Measurements from ENCODE around the gene RPL26. TPM values are rescaled to one million over a fixed set of nuclear protein-coding genes. Genes with fewer than 3 reads are reported as not detected.

The RPL26 gene
- 2,801 and 6,665 TPM in 2 replicates for total RNA-seq (ENCODE audit: low replicate concordance)

GRCh38 chr17:8383143-8383822 is at the start of gene RPL26:
TSS of gene RPL26 (minus strand) at chr17:8383193. CDS start at chr17:8382310, 883 bp downstream.
- TF ChIP-seq CTCF (IDR thresholded peaks at IDR 0.05; ENCODE audit: insufficient read depth, low read length): peak; percentile 92
- DNase-seq (ENCODE audit: low read depth): peak; percentile 99
- H3K4me3 ChIP-seq (ENCODE audit: low read depth, low read length): peak within 1 kb of the TSS; percentile 79

- no peak overlapping the region for H3K4me3 ChIP-seq (ENCODE audit: low read depth, low read length)
- peak; percentile 15 for TF ChIP-seq CTCF (IDR thresholded peaks at IDR 0.05; ENCODE audit: insufficient read depth, low read length)
- DNase-seq (ENCODE audit: low read depth): peak; percentile 97
Observed at GRCh38 chr17:8430966-8431365, 48.0 kb upstream of the RPL26 start.

DNA sequence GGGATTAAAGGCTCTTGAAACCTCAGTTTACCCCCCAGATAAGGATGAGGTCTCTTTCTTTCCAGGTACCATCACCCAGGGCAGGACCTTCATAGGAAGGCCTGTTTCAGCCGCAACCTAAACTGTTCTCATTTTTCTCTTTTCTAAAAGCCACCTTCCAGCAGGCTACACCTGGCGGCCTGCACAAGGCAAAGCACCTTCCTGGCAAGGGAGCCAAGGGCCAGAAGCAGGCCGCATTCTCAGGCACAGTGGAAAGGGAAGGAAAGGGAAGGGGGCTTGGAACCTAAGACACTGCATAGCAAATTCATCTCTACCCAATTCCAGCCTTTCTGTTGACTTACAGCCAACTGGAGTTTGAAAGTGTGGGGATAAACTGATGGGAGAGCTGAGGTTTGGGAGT is 43.8 kb upstream of the RPL26 start:
- no peak for TF ChIP-seq CTCF (IDR thresholded peaks at IDR 0.05; ENCODE audit: insufficient read depth, low read length)
- H3K4me3 ChIP-seq (ENCODE audit: low read depth, low read length): no peak overlapping the region
- no peak for DNase-seq (ENCODE audit: low read depth)

GRCh38 chr17:8426094-8426720 is 43.2 kb upstream of the RPL26 start:
- no peak for TF ChIP-seq CTCF (IDR thresholded peaks at IDR 0.05; ENCODE audit: insufficient read depth, low read length)
- no peak overlapping the region for H3K4me3 ChIP-seq (ENCODE audit: low read depth, low read length)
- DNase-seq (ENCODE audit: low read depth): no peak

- H3K4me3 ChIP-seq (ENCODE audit: low read depth, low read length): no peak overlapping the region
- DNase-seq (ENCODE audit: low read depth): no peak
- no peak for TF ChIP-seq CTCF (IDR thresholded peaks at IDR 0.05; ENCODE audit: insufficient read depth, low read length)
Observed at GRCh38 chr17:8421571-8421970, 38.6 kb upstream of the RPL26 start.

DNA sequence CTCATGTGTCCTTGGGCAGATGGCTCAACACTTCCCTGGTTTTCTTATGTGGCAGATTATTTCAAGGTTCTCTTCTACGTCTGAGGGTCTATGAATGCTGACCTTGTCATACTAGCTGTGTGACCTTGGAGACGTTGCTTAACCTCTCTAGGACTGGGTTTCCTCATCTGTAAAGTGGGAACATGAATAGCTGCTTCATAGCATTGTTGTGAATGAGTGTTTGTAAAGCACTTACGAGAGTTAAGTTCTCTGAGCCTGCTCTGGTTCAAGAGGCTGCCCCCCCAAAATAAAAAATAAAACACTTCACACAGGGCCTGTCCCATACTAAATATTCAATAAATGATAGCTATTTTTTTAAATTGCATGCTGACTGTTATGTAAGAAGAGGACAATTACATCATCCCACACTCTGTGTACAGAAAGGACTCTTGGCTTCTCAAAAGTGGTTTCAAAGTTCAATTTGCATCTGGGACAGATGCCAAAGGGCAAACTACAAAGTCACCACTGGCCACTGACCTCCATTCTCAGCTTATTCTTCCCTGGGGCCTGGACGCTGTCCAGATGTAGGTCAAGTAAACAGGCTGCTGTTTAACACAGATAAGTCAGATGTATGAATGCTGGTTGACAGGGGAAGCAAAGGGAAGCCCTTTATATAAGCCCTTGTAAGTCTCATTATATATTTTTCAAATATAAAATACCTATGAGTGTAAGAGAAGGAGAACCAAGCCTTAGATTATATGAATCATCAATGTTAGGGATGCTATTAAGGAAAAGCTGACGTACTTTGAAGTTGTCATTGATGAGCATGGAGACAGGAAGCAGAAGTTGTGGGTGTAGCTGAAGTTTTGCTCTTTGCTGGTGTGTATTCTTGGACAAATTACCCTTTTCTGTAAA is 37.3 kb upstream of the RPL26 start:
- H3K4me3 ChIP-seq (ENCODE audit: low read depth, low read length): no peak overlapping the region
- no peak for TF ChIP-seq CTCF (IDR thresholded peaks at IDR 0.05; ENCODE audit: insufficient read depth, low read length)
- peak; percentile 80 for DNase-seq (ENCODE audit: low read depth)

Data from fibroblast of the aortic adventitia (primary cell).